ENCODE measurements around the gene EIF4G1.

EIF4G1 gene

DNA sequence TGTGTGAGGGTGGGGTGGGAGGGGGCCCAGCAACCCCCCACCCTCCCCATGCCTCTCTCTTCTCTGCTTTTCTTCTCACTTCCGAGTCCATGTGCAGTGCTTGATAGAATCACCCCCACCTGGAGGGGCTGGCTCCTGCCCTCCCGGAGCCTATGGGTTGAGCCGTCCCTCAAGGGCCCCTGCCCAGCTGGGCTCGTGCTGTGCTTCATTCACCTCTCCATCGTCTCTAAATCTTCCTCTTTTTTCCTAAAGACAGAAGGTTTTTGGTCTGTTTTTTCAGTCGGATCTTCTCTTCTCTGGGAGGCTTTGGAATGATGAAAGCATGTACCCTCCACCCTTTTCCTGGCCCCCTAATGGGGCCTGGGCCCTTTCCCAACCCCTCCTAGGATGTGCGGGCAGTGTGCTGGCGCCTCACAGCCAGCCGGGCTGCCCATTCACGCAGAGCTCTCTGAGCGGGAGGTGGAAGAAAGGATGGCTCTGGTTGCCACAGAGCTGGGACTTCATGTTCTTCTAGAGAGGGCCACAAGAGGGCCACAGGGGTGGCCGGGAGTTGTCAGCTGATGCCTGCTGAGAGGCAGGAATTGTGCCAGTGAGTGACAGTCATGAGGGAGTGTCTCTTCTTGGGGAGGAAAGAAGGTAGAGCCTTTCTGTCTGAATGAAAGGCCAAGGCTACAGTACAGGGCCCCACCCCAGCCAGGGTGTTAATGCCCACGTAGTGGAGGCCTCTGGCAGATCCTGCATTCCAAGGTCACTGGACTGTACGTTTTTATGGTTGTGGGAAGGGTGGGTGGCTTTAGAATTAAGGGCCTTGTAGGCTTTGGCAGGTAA lies 31.1 kb downstream of the EIF4G1 start:
- DNase-seq (ENCODE audit: low read depth) = no peak
- TF ChIP-seq CTCF (IDR thresholded peaks at IDR 0.05; ENCODE audit: low read depth, low read length, missing control alignments) = peak; percentile 56
- no peak overlapping the region for H3K4me3 ChIP-seq (ENCODE audit: low read depth, low read length)

GRCh38 chr3:184346480-184347190 lies 32.2 kb downstream of the EIF4G1 start:
- no peak for DNase-seq (ENCODE audit: low read depth)
- TF ChIP-seq CTCF (IDR thresholded peaks at IDR 0.05; ENCODE audit: low read depth, low read length, missing control alignments) = no peak
- H3K4me3 ChIP-seq (ENCODE audit: low read depth, low read length) = no peak overlapping the region

- DNase-seq (ENCODE audit: low read depth) = no peak
- TF ChIP-seq CTCF (IDR thresholded peaks at IDR 0.05; ENCODE audit: low read depth, low read length, missing control alignments) = no peak
- H3K4me3 ChIP-seq (ENCODE audit: low read depth, low read length) = no peak overlapping the region
Observed at GRCh38 chr3:184347321-184348056, 33.1 kb downstream of the EIF4G1 start.

DNA sequence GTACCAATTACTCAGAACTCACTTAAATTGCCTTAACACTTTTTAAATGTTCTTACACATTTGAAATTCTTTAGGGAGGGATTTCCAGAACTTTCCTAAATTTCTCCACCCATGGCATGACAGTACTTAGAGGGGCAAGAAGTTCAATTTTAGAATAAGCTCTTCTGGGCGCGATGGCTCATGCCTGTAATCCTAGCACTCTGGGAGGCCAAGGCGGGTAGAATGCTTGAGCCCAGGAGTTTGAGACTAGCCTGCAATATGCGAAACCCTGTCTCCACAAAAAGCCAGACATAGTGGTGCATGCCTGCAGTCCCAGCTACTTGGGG lies 33.6 kb downstream of the EIF4G1 start:
- no peak for TF ChIP-seq CTCF (IDR thresholded peaks at IDR 0.05; ENCODE audit: low read depth, low read length, missing control alignments)
- no peak for DNase-seq (ENCODE audit: low read depth)
- H3K4me3 ChIP-seq (ENCODE audit: low read depth, low read length) = no peak overlapping the region

GRCh38 chr3:184349563-184350470 lies 35.4 kb downstream of the EIF4G1 start:
- no peak overlapping the region for H3K4me3 ChIP-seq (ENCODE audit: low read depth, low read length)
- TF ChIP-seq CTCF (IDR thresholded peaks at IDR 0.05; ENCODE audit: low read depth, low read length, missing control alignments) = no peak

DNA sequence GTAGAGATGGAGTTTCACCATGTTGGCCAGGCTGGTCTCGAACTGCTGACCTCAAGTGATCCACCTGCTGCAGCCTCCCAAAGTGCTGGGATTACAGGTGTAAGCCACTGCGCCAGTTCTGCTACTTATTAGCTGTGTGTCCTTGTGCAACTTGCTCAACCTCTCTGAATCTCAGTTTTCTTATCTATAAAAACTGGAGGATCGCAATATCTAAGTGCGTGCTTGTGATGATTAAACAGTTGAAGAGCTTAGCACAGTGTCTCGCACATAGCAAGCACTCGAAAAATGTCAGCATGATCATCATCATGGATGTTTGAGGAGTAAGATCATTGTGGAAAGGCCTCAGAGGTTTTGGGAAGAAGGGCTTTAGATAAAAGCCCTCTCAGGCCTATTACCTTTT lies 36.2 kb downstream of the EIF4G1 start:
- no peak for TF ChIP-seq CTCF (IDR thresholded peaks at IDR 0.05; ENCODE audit: low read depth, low read length, missing control alignments)
- H3K4me3 ChIP-seq (ENCODE audit: low read depth, low read length) = no peak overlapping the region
- no peak for DNase-seq (ENCODE audit: low read depth)

More at GRCh38 chr3:184349563-184350470, 35.4 kb downstream of the EIF4G1 start:
- DNase-seq (ENCODE audit: low read depth) = no peak
